HepG2 (cell line): ENCODE measurements around the gene PEX12. TPM values are rescaled to one million over a fixed set of nuclear protein-coding genes. Genes with fewer than 3 reads are reported as not detected.

Experiments used
- ATF1 ChIP-seq: IDR thresholded peaks from 2 replicates; pipeline ENCODE4 v1.6.1; 2016; ENCODE audit warnings: mild to moderate bottlenecking, control low read depth
- CREB3 ChIP-seq: sonication (generic); formaldehyde crosslinking; IDR thresholded peaks from 2 replicates; pipeline ENCODE4 v1.5.0; 2020; ENCODE audit warnings: missing genetic modification reagents
- HNF4G ChIP-seq, 2 experiments: sonication (generic) in 1 of 2; formaldehyde crosslinking in 1 of 2; IDR thresholded peaks; 2 replicates each; pipeline versions ENCODE4 v1.4.0 to v1.6.1; 2011 to 2020; ENCODE audit warnings: borderline replicate concordance in 2 of 2, low read depth in 2 of 2, mild to moderate bottlenecking in 2 of 2, low read length in 1 of 2, missing genetic modification reagents in 1 of 2, moderate library complexity in 1 of 2
- NFKBIZ ChIP-seq: IDR thresholded peaks from 2 replicates; pipeline ENCODE4 v1.6.1; 2018; ENCODE audit warnings: missing genetic modification reagents, missing compliant biosample characterization
- RARG ChIP-seq: sonication (generic); formaldehyde crosslinking; IDR thresholded peaks from 2 replicates; pipeline ENCODE4 v1.4.0; 2020; ENCODE audit warnings: low read depth, mild to moderate bottlenecking, missing genetic modification reagents
- SNRNP70 ChIP-seq: fragments of 200-400 bp; formaldehyde crosslinking; IDR thresholded peaks from 2 replicates; pipeline ENCODE4 v1.6.1; 2017; ENCODE audit warnings: mild to moderate bottlenecking, low read depth, low read length, moderate library complexity
- TBX3 ChIP-seq: fragments of 450-650 bp; IDR thresholded peaks from 2 replicates; pipeline ENCODE4 v1.6.1; 2017; ENCODE audit warnings: antibody characterized with exemption, mild to moderate bottlenecking, inconsistent platforms, borderline replicate concordance
- ZFP37 ChIP-seq: sonication (generic); formaldehyde crosslinking; IDR thresholded peaks from 2 replicates; pipeline ENCODE4 v1.4.0; 2020; ENCODE audit warnings: missing genetic modification reagents, borderline replicate concordance
- ZNF329 ChIP-seq: sonication (generic); formaldehyde crosslinking; IDR thresholded peaks from 2 replicates; pipeline ENCODE4 v1.9.0; 2021; ENCODE audit warnings: low read depth, mild to moderate bottlenecking, missing genetic modification reagents
- ZNF431 ChIP-seq: sonication (generic); formaldehyde crosslinking; IDR thresholded peaks from 2 replicates; pipeline ENCODE4 v1.9.0; 2022; ENCODE audit warnings: missing genetic modification reagents, low read depth, mild to moderate bottlenecking, borderline replicate concordance
- ZNF543 ChIP-seq: sonication (generic); formaldehyde crosslinking; IDR thresholded peaks from 2 replicates; pipeline ENCODE4 v1.4.0; 2020; ENCODE audit warnings: mild to moderate bottlenecking, missing genetic modification reagents
- ZNF558 ChIP-seq: sonication (generic); formaldehyde crosslinking; IDR thresholded peaks from 2 replicates; pipeline ENCODE4 v1.9.0; 2022; ENCODE audit warnings: mild to moderate bottlenecking, missing genetic modification reagents, borderline replicate concordance
- ZNF576 ChIP-seq: sonication (generic); formaldehyde crosslinking; IDR thresholded peaks from 2 replicates; pipeline ENCODE4 v1.4.0; 2020; ENCODE audit warnings: mild to moderate bottlenecking, missing genetic modification reagents
- ZNF598 ChIP-seq: sonication (generic); formaldehyde crosslinking; IDR thresholded peaks from 2 replicates; pipeline ENCODE4 v1.5.1; 2020; ENCODE audit warnings: mild to moderate bottlenecking, missing genetic modification reagents, borderline replicate concordance
- ZNF713 ChIP-seq: sonication (generic); formaldehyde crosslinking; IDR thresholded peaks from 2 replicates; pipeline ENCODE4 v1.4.0; 2020; ENCODE audit warnings: mild to moderate bottlenecking, missing genetic modification reagents
- ZXDC ChIP-seq: sonication (generic); formaldehyde crosslinking; IDR thresholded peaks from 2 replicates; pipeline ENCODE4 v1.5.0; 2020; ENCODE audit warnings: mild to moderate bottlenecking, missing genetic modification reagents
- polyA plus RNA-seq, 8 experiments: library from polyadenylated mRNA; depleted of rRNA in 3 of 8; stranded (reverse) in 7 of 8; unstranded in 1 of 8; fragments of >200 nt; fragmentation: Illumina TruSeq in 4 of 8; extraction: Trizol in 4 of 8; gene quantifications; 2 replicates each; pipeline versions ENCODE4 v1.2.1 to v1.2.3, GENCODE V29; 2011 to 2016; ENCODE audit warnings: low read depth in 4 of 8, missing spikeins in 1 of 8, mixed read lengths in 1 of 8; ENCODE audit not compliant: insufficient read depth in 1 of 8
- total RNA-seq, 5 experiments: library from RNA; depleted of rRNA; stranded (reverse); fragments of >200 nt; fragmentation: Illumina TruSeq; extraction: Trizol; gene quantifications; 2 replicates each; pipeline ENCODE4 v1.2.3, GENCODE V29; 2016; ENCODE audit warnings: low read depth in 1 of 5
- TF ChIP-seq, protein P1 (sequence below): sonication (generic); formaldehyde crosslinking; IDR thresholded peaks from 2 replicates; pipeline ENCODE4 v1.4.0; 2020; ENCODE audit warnings: low read depth, missing genetic modification reagents
- TF ChIP-seq, protein P2 (sequence below): IDR thresholded peaks from 2 replicates; pipeline ENCODE4 v1.6.1; 2016

PEX12 gene
- total and polyA plus RNA-seq, 2 of the 13 experiments (the other 11 are each of a cell fraction or from before 2014, with no cell fraction given) = 5.1 to 11.9 TPM

DNA sequence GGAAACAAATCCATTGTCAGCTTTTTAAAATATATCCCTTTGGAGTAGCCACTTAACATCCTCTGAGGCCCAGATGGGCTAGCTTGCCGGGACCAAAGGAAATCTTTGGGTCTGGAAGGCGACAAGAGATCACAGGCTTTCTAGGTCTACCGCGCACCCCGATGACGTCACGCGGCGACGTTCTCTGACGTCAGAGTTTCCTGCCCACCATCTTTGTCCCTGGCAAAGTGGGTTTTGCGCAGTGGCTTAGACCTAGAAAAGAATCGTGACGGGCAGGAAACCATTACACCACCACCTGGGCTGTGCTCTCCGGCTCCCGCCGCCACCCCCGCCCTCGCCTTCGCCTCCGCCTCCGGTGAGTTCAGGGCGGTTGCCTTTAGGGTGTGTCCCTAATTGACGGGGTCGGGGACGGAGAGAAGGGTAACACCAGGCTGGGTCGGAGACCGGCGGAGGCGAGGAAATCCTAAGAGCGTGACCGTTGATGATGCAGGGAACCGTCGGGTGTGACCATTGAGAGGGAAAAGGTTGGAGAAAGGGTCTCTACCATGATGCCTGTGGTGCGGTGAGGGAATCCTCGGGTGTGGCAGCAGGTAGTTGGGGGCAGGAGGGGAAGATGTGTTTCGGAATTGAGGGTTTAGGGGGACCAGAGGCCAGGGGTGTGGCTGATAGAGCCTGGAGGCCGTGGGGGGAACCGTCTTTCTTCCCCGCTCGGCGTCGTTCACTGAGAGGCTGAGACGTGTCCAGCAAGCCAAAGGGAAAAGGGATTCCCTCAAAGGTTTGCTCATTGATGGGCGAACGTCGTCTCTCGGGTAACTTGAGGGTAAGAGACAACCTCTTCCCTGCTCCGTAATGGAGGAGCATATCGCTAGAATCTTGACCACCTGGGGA is 8.9 kb upstream of the PEX12 start, which contains the start of gene AP2B1 (continued):
- TF ChIP-seq, protein P1, sequence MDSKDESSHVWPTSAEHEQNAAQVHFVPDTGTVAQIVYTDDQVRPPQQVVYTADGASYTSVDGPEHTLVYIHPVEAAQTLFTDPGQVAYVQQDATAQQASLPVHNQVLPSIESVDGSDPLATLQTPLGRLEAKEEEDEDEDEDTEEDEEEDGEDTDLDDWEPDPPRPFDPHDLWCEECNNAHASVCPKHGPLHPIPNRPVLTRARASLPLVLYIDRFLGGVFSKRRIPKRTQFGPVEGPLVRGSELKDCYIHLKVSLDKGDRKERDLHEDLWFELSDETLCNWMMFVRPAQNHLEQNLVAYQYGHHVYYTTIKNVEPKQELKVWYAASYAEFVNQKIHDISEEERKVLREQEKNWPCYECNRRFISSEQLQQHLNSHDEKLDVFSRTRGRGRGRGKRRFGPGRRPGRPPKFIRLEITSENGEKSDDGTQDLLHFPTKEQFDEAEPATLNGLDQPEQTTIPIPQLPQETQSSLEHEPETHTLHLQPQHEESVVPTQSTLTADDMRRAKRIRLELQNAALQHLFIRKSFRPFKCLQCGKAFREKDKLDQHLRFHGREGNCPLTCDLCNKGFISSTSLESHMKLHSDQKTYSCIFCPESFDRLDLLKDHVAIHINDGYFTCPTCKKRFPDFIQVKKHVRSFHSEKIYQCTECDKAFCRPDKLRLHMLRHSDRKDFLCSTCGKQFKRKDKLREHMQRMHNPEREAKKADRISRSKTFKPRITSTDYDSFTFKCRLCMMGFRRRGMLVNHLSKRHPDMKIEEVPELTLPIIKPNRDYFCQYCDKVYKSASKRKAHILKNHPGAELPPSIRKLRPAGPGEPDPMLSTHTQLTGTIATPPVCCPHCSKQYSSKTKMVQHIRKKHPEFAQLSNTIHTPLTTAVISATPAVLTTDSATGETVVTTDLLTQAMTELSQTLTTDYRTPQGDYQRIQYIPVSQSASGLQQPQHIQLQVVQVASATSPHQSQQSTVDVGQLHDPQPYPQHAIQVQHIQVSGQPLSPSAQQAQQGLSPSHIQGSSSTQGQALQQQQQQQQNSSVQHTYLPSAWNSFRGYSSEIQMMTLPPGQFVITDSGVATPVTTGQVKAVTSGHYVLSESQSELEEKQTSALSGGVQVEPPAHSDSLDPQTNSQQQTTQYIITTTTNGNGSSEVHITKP (CRISPR knock-in tag) = peak; percentile 77; the same call in 1 of the 2 replicates
- TF ChIP-seq RARG = no peak
- no peak for TF ChIP-seq TBX3
- no peak for TF ChIP-seq NFKBIZ (CRISPR knock-in tag)
- TF ChIP-seq SNRNP70 = no peak
- no peak for TF ChIP-seq ZFP37
- no peak for TF ChIP-seq ZNF576 (CRISPR knock-in tag)
- no peak for TF ChIP-seq ZNF558
- no peak for TF ChIP-seq ZXDC (CRISPR knock-in tag)
- no peak for TF ChIP-seq ZNF713 (CRISPR knock-in tag)
- TF ChIP-seq, protein P2, sequence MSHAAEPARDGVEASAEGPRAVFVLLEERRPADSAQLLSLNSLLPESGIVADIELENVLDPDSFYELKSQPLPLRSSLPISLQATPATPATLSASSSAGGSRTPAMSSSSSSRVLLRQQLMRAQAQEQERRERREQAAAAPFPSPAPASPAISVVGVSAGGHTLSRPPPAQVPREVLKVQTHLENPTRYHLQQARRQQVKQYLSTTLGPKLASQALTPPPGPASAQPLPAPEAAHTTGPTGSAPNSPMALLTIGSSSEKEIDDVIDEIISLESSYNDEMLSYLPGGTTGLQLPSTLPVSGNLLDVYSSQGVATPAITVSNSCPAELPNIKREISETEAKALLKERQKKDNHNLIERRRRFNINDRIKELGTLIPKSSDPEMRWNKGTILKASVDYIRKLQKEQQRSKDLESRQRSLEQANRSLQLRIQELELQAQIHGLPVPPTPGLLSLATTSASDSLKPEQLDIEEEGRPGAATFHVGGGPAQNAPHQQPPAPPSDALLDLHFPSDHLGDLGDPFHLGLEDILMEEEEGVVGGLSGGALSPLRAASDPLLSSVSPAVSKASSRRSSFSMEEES (CRISPR knock-in tag) = peak; percentile 45; the same call in 1 of the 2 replicates
- TF ChIP-seq ZNF431 (CRISPR knock-in tag) = no peak
- no peak for TF ChIP-seq ZNF543
- TF ChIP-seq ZNF598 (CRISPR knock-in tag) = no peak
- TF ChIP-seq ATF1 = peak; percentile 100
- no peak; the same call in 1 of the 2 replicates for TF ChIP-seq HNF4G (IDR thresholded peaks at IDR 0.05; ENCODE audit: borderline replicate concordance, low read depth, low read length)
- peak; percentile 32; the same call in 1 of the 2 replicates for TF ChIP-seq HNF4G (CRISPR knock-in tag; IDR thresholded peaks at IDR 0.05; ENCODE audit: borderline replicate concordance, low read depth)
- peak; percentile 76; the same call in 1 of the 2 replicates for TF ChIP-seq ZNF329 (CRISPR knock-in tag)
- no peak for TF ChIP-seq CREB3 (CRISPR knock-in tag)
